HG03571 (cell line): ENCODE measurements around the gene MIXL1.
"Not testable (repeated sequence)": the region's sequence is repeated elsewhere in the genome, so short reads cannot be mapped to it uniquely, and the experiment has no call there.

Source experiments
- ATAC-seq: cut with Tn5 transposase; IDR thresholded peaks from one replicate; pipeline ENCODE4 v1.9.1; 2021; ENCODE audit not compliant: unreplicated experiment

MIXL1 gene

GRCh38 chr1:226223157-226223785 is at the start of gene MIXL1:
Gene MIXL1 (plus strand): TSS chr1:226223664. CDS start chr1:226223682, 18 bp downstream.
- ATAC-seq: no peak

GRCh38 chr1:226176870-226177269 is 46.6 kb upstream of the MIXL1 start:
- ATAC-seq: no peak

GRCh38 chr1:226181996-226182714 is 41.3 kb upstream of the MIXL1 start:
- no peak for ATAC-seq

GRCh38 chr1:226185141-226186036 is 38.1 kb upstream of the MIXL1 start:
- no peak for ATAC-seq

- ATAC-seq: peak; percentile 92
Observed at GRCh38 chr1:226186124-226187018, 37.1 kb upstream of the MIXL1 start, which contains the start of gene ACBD3. Gene ACBD3 (minus strand): TSS chr1:226186741. CDS start chr1:226186675, 66 bp downstream.

GRCh38 chr1:226187019-226187322 is 36.5 kb upstream of the MIXL1 start:
- ATAC-seq: no peak

GRCh38 chr1:226187380-226187779 is 36.1 kb upstream of the MIXL1 start:
- ATAC-seq: no peak

GRCh38 chr1:226195144-226195543 is 28.3 kb upstream of the MIXL1 start:
- no peak for ATAC-seq

GRCh38 chr1:226199971-226200370 is 23.5 kb upstream of the MIXL1 start:
- no peak for ATAC-seq

- peak; percentile 61 for ATAC-seq
Observed at GRCh38 chr1:226201029-226201593, 22.4 kb upstream of the MIXL1 start.

GRCh38 chr1:226202246-226202645 is 21.2 kb upstream of the MIXL1 start:
- ATAC-seq: no peak

GRCh38 chr1:226202666-226203065 is 20.8 kb upstream of the MIXL1 start:
- not testable (repeated sequence) for ATAC-seq

GRCh38 chr1:226203240-226203639 is 20.2 kb upstream of the MIXL1 start:
- no peak for ATAC-seq

- no peak for ATAC-seq
Observed at GRCh38 chr1:226203655-226204054, 19.8 kb upstream of the MIXL1 start.

GRCh38 chr1:226204198-226204597 is 19.3 kb upstream of the MIXL1 start:
- ATAC-seq: no peak

- no peak for ATAC-seq
Observed at GRCh38 chr1:226207048-226207447, 16.4 kb upstream of the MIXL1 start.

GRCh38 chr1:226209307-226210059 is 14.0 kb upstream of the MIXL1 start:
- ATAC-seq: no peak

- no peak for ATAC-seq
Observed at GRCh38 chr1:226210571-226211176, 12.8 kb upstream of the MIXL1 start.

GRCh38 chr1:226211181-226211821 is 12.2 kb upstream of the MIXL1 start:
- no peak for ATAC-seq
